Suppressor macrophage (primary cell): ENCODE data around the gene VPS36.
"Not testable (repeated sequence)": the region's sequence is repeated elsewhere in the genome, so short reads cannot be mapped to it uniquely, and the experiment has no call there.

Experiments
- DNase-seq, 4 experiments: peaks; one replicate each; pipeline ENCODE4 v3.0.0-alpha.2; 2020 to 2022
- total RNA-seq, 17 experiments: gene quantifications; one replicate each; lab custom pipeline; 2026; ENCODE audit warnings: mixed read lengths in 6 of 17, inconsistent platforms in 3 of 17; lab: John Stamatoyannopoulos, UW

VPS36 gene, protein sequence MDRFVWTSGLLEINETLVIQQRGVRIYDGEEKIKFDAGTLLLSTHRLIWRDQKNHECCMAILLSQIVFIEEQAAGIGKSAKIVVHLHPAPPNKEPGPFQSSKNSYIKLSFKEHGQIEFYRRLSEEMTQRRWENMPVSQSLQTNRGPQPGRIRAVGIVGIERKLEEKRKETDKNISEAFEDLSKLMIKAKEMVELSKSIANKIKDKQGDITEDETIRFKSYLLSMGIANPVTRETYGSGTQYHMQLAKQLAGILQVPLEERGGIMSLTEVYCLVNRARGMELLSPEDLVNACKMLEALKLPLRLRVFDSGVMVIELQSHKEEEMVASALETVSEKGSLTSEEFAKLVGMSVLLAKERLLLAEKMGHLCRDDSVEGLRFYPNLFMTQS
- total RNA-seq = 26.7 to 107 (median 61.2) reads per million in 17 experiments

DNA sequence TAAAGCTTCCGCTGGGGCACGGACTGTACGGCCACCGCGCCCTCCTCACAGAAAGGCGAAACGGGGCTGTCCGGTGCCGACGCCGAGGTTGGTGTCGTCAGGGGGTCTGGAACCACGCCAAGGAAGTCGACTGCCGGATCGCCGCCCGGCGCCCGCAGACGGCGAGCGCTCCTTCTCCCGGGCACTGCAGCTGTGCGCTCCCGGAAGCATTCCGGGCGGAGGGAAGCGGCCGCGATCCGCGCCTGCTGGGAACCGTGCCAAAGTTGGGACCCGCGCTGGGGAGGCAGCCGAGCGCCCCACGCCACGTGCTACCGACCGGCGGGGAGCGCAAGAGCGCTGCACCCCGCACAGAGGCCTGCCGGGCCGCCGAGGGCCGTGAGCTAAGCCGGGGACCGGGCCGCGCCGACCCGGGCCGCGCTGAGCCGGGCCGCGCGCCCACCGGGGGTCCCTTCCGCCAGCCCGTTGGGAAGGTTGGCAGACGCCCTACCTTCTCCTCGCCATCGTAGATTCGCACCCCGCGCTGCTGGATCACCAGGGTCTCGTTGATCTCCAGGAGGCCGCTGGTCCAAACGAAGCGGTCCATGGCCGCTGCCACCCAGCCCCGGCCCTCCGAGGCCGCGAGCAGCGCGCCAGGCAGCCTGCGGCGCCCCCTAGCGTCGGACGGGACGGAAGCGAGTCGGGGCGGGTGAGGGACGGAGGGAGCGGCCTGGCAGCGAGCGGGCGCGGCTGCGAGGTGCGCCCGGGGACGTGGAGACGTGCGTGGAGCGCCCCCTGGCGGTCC, at the start of gene VPS36:
TSS of gene VPS36 (minus strand) at position 623 of the 781 bp plus-strand sequence. CDS start at position 583, 40 bp downstream.
- DNase-seq = peak; percentile 98 to 100 (median 99)

DNA sequence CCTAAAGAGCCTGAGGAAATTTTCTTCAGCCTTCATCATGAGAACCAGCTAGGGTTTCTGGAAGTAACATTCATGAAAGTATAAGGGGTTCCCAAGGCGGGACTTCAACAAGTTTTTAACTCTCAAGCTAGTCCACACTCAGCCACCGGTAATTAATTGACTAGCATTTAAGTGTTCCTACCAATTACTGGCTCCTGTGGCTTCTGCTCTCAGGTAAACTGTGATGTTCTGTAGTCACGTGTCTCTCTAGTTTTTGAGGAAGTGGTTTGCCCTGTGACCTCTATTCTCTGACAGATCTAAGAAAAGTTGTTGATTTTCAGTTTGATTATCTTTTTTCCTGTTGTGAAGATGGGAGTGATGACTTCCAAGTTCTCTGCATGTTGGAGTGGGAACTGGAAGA, 47.5 kb upstream of the VPS36 start:
- DNase-seq = not testable (repeated sequence)

DNA sequence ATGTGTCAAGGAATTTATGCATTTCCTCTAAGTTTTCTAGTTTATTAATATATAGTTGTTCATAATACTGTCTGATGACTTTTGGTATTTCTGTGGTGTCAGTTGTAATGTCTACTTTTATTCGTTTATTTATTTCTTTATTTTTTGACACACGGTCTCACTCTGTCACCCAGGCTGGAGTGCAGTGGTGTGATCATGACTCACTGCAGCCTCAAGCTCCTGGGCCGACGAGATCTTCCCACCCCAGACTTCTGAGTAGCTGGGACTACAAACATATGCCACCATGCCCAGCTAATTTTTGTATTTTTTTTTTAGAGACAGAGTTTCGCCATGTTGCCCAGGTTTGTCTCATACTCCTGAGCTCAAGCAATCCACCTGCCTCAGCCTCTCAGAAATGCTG, 43.8 kb upstream of the VPS36 start:
- not testable (repeated sequence) for DNase-seq

DNA sequence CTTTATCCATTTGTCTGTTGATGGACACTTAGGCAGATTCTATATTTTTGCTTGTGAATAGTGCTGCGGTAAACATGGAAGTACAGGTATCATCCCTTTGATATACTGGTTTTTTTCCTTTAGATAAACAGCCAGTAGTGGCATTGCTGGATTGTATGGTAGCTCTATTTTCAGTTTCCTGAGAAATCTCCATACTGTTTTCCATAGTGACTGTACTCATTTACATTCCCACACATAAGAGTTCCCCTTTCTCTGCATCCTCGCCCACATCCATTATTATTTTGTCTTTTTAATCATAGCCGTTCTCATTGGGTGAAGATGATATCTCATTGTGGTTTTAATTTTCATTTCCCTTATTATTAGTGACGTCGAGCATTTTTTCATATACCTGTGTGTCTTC, 40.6 kb upstream of the VPS36 start:
- DNase-seq = not testable (repeated sequence)

DNA sequence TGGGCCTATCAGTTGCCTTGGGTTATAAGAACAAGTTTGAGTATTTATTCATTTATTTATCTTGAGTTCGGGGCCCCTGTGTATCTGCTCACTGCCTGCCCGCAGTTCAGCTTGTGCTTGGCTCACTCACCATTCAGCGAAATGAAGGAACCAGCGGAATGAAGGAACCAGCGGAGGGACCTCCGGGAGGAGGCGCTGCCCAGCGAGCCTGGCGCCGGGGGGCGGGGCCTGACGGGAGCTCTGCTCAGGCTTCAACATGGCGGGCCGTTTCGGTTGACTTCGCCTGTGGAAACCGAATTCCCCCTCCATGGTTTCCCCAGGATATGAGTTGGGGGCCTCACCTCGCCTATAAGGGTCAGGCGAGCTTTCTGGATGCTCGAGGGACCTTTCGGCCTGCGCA, 38.3 kb upstream of the VPS36 start:
- not testable (repeated sequence) for DNase-seq

DNA sequence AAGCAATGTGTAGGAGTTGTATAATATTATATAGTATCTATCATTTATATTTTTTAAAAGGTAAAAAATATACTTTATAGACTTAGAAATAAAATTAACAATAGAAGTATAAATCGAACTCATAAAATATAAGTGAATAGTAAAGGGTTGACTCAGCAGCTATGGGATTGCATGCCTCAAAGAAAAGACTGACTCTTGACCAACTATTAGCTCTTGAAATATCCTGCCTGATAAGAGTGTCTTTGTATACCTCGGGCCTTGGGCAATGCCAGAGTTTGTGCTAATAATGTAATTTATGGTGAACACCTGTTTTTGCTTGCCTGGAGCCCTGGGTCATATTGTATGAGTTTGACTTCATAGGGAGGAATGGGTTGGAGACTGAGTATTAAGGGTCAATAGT, 36.6 kb upstream of the VPS36 start:
- not testable (repeated sequence) for DNase-seq

DNA sequence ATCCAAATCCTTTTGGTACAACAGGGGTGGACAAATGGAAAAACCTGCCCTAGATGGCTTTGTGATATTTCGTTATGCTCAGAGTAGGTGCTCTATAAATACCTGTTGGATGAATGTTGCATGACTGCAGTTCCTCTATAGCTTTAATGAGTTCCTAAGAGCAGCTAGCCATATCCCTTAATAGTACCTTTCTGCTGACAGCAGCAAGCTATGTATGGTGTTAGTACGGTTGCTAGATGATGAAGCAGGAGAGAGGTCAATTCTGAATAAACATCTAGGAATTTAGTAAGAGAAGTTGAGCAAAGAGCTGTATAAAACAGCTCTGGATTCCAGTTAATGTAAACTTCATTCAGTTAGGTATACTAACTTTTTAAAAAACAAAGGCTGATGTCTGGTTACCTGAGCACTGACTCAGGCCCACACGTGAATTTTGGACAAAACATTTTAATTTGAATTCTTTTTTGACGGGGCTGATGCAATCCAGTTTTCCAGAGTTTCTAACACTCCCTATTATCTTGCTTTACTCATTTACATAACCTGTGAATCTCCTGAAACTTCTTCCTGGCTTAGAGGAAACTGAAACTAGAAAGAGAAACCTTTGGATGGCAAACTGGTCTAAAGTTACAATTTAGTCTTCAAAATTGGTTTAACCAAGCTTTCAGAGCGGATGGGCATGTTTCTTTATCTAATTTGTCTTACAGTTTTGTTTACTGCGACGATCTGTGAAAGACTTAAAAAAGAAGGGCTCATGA, 30.4 kb upstream of the VPS36 start:
- DNase-seq = not testable (repeated sequence)

DNA sequence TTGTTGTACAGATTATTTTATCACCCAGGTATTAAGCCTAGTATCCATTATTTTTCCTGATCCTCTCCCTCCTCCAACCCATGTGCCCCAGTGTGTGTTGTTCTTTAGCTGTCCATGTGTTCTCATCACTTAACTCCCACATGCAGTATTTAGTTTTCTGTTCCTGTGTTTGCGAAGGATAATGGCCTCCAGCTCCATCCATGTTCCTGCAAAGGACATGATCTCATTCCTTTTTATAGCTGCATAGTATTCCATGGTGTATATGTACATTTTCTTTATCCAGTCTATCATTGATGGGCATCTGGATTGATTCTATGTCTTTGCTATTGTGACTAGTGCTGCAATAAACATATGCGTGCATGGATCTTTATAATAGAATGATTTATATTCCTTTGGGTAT, 18.1 kb upstream of the VPS36 start:
- not testable (repeated sequence) for DNase-seq

DNA sequence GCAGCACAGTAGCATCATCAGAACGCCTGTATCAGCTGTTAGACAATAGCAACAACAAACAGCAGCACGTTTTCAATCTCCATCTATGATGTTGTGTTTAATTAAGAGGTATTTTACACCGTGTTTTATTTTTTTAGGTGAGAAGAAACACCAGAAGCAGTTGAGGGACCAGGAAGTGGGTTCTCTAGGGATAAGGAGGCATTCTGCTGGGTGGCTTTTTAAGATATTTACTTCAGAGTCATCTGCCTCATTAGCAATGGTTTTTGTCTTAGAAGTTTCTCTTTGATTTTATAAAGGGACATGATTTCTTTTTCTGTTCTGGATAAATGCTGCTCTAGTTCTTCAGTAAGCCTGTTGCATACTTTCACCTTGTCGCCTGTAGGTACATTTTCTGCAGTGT, 13.1 kb upstream of the VPS36 start:
- DNase-seq = no peak

DNA sequence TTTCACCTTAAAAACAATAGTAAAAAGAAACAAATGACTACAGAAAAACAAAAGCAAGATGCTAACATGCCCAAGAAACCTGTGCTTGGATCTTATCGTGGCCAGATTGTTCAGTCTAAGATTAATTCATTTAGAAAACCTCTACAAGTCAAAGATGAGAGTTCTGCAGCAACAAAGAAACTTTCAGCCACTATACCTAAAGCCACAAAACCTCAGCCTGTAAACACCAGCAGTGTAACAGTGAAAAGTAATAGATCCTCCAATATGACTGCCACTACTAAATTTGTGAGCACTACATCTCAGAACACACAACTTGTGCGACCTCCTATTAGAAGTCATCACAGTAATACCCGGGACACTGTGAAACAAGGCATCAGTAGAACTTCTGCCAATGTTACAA, 10.8 kb upstream of the VPS36 start:
- DNase-seq = no peak

DNA sequence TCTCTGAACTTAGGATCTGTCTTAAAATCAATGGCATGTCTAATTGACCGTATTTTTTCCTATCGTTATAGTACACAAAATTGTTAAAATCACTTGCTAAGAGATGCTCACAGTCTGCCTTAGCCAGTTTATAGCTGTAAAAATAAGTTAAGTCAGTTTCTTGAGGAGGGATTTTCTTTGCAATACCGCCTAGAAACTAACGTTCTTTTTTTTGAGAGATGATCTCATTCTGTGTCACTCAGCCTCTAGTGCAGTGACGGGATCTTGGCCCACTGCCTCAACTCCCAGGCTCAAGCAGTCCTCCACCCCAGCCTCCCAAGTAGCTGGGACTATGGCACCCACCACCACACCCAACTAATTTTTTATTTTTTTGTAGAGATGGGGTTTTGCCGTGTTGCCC, 9.2 kb upstream of the VPS36 start:
- DNase-seq = no peak

DNA sequence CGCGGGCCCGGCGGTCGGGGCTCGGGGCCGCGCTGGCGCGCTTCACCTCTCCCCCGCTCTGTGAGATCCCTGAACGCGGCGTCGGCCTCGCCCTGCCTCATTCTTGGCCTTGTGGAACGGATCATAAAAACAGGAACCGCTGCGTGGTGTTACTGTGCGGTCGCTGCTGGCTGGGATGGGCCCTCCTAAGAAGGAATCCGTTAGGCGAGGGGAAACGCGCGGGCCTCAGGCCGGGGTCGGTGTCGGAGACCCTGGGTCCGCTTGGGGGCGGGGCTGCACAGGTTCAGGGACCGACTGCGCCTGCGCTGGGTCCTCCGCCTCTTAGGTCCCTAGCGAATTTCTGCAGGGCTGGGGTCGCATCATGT, 5.2 kb upstream of the VPS36 start:
- peak; percentile 81 to 86 (median 86) for DNase-seq

DNA sequence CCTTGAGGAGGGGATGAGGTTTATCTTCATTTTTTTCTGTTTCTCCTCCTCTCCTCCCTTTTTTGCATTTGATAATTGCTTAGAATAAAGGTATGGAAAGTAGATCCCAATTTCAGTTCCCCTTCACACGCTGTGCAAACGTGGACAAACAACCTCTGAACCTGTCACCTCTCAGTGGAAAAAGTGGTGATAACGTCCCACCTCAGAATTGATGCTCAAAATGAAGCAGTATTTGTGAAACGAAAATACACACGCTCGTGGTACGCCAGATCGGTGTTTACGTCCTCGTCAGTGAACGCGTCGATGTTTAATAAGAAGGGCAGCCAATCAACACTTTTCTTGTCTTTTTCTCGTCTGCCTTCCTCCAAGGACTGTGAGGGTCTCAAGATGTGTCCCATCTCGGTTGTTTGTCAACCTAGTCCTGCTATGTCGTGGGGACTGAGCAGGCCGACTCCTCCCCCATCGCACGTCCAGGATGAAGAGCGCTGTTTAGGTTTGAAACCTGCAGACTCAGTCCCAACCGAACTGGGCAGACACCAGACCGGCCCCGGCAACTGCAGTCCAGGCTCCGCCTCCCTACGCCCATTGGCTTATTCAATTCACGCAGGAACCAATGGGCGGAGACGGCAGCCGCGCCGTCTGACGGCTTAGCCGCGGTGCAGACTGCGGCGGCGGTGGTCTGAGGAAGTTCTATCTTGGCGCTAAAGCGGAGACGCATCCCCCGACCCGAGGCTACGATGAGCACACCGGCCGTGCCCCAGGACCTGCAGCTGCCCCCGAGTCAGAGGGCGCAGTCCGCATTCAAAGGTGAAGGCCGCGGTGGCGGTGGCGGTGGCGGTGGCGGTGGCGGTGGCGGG, 4.6 kb upstream of the VPS36 start, which contains the start of gene CKAP2:
TSS of gene CKAP2 (plus strand) at position 659 of the 857 bp plus-strand sequence. CDS start at position 738, 79 bp downstream.
- peak; percentile 96 to 98 (median 97) for DNase-seq

DNA sequence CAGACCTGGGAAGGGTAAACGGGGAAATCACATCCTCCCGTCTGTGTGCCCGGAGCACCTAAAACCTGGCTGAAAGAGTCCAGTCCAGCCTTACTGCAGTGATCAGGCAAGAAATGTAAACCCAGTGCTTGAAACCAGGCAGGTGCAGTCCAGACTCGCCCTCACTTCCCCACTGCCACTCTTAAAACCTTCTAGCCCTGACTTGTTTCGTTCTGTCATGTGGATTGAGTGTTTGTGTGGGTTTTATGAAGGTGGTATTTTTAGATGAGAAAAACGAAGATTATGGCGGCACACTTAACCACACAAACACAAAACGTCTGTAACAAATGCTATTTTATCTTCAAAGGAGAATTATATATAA, 4.0 kb upstream of the VPS36 start:
- peak in 2 of 4 experiments; percentile 3 to 4 for DNase-seq

DNA sequence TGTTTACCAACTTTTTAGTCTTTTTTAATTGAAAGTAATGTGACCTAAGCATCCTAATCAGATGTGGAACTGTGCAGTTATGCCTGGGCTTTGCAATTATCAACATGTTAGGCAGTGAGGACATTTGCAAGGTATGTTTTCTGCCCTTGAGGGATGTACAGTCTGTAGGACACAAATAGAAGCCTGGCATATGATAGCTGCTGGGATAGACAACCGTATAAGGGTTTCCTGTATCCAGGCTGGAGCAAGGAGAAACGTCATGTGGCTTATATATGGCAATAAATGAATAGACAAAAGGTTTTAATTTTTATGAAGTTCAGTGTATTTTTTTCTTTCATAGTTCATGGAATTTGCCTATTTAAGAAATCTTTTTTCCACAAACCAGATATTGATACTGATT, 2.0 kb upstream of the VPS36 start:
- DNase-seq = no peak

DNA sequence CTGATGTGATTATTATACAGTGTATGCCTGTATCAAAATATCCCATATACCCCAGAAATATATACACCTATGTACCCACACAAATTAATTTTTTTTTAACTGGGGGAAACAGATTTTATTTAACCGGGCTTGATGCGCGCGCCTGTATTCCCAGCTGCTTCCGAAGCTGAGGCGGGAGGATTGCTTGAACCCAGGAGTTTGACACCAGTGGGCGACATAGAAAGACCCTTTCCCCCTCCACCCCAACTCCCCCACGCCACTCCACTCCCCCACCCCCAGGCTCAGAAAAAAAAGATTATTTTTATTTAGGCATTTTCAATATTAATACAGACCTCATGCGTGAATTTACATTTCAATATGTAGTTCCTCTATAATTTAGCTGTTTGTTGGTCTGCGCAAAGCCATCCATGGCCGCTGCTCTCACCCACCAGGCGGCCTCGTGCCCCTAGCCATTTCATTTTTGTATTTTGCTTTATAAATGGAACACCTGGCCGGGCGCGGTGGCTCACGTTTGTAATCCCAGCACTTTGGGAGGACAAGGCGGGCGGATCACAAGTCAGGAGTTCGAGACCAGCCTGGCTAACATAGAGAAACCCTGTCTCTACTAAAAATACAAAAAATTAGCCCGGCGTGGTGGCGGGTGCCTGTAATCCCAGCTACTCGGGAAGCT, 836 bp upstream of the VPS36 start:
- DNase-seq = no peak

DNA sequence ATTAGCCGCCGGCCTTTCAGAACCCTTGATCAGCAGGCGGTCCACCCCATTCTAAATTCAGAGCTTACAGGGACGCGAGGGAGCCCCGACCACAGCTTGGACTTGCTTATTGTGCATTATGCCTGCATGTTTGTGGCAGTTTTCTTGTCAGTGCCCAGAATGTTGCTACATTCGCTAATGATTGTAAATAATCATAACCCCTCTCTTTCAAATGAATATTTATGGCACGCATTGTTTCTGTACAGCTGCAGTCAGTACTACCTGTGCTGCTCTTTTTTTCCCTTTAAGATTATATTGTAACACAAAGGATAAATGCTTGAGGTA, 321 bp upstream of the VPS36 start:
- no peak for DNase-seq

DNA sequence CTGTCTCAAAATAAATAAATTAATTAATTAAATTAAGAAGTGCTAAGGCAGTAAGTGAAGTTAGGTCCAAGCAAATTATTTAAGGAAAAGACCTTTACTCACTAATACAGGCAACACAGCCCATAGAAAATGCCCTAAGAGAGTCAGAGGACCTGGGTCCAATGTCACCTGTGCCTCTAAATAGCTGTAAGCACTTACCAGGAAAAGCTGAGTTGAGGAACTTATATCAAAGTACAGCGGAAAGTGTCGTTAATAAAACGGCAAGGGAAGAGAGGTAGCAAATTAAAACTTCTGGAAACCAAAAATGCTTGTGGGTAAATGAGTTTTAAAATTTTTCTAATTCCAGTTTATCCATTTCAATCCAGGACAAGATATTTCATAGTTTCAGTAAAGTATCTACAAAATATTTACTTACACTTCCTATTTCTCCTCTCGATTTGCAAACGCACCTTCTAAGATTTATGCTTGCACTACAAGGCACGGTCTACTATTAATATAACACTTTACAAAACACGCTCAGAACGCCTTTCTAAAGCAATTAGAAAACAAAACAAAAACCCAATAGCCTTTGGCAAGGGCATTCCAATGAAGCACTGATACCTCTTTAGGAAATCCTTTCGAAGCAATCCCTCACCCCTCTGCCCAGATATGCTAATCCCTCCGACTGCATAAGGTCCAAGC, 963 bp downstream of the VPS36 start:
- DNase-seq = peak in 3 of 4 experiments; percentile 6 to 19 (median 7)

DNA sequence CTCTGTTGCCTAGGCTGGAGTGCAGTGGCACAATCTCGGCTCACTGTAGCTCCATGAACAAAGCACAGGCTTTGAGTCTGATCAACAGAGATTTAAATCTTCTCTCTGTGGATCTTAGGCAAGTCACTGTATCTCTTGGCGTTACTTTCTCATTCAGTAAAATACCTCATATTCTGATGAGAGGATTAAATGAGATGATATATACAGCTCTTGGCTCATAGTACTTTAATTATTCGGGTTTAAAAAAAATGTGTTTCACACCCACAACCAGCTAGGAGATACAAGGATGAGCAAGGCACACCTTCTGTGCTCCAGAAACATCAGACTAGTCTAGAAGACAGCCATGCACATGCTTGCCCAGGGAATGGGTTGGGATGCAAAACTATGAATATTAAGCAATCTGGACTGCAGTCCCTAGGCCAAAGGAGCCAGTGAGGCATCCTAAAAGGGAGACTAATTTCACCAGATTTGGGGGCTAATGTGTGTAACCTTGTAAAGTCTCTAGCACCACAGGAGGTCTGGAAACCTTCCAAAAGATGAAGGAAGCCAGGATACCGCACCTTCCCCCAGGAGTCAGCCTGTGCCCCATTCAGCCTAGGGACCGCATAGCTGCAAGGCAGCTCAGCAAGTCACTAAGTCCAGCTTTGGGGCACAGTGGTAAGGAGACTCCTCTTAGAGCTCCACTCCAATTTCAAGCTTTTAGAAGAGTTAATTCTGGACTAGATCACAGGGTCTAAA, 2.5 kb downstream of the VPS36 start:
- DNase-seq = no peak

DNA sequence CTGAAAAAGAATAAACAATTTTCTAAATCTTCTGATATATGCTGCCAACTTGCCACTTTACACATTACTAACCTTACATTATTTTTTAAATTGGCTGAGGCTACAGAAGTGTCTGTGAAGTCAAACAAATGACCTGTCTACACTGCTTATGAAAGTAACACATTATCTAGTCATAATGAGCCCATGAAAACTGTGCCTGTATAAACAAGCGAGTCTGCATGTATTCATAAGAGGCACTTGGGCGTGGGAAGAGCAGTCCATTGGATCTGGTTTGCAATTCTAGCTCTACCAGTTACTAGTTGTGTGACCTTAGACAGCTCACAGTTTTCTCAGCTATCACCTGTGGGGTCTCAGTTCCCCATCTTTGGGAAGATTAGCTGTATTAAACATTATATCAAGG, 3.1 kb downstream of the VPS36 start:
- DNase-seq = no peak
